Measurements from ENCODE around the gene CDC42BPB. TPM values are rescaled to one million over a fixed set of nuclear protein-coding genes. Genes with fewer than 3 reads are reported as not detected.
"Not testable (repeated sequence)": the region's sequence is repeated elsewhere in the genome, so short reads cannot be mapped to it uniquely, and the experiment has no call there.

Gene CDC42BPB
- total RNA-seq, 1 experiment from 2014 or later, result 82.7 TPM

DNA sequence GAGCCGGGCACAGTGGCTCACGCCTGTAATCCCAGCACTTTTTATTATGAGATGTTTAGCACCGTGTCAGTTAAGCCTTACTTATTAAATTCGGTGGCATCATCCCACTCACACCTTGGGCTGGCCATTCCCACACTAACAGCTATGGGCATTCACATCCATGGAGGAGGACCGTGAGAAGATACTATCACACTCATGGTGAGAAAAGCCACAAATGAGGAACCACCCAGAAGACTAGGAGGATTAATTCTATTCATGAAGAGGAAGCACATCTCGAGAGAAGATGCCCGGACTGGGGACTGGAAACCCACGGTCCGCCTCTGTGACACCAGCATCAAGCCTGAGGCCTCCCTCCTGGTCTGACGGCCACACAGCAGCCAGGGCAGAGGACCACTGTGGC is 4.9 kb downstream of the CDC42BPB start:
- no peaks in the 10 kb centered on the region for H3K9me3 Mint-ChIP-seq (ENCODE audit: unreplicated experiment)
- peaks cover 5% of the 10 kb centered on the region for H3K36me3 Mint-ChIP-seq (ENCODE audit: insufficient read depth, unreplicated experiment)
- ChIA-PET POLR2A (interaction anchor here (0.7 to 1.1 kb wide), 2 partner anchors 15 to 65 kb away, joined by 3 read pairs; no protein-coding TSS in a partner anchor), CTCF (interaction anchor here (0.5 to 1.0 kb wide), 3 partner anchors 30 to 1025 kb away, joined by 3 read pairs; no protein-coding TSS in a partner anchor)
- intact Hi-C loops (cut with micrococcal nuclease), result no loop called here
- H3K27ac Mint-ChIP-seq (ENCODE audit: low read depth, unreplicated experiment), result peak overlapping the region; percentile 35
- H3K27me3 Mint-ChIP-seq (ENCODE audit: insufficient read depth, unreplicated experiment), result no peaks in the 10 kb centered on the region
- peaks cover 20% of the 10 kb centered on the region for H3K4me1 Mint-ChIP-seq (ENCODE audit: insufficient read depth, unreplicated experiment)
- no peak for DNase-seq (ENCODE audit: unreplicated experiment)
- BruUV-seq (replicated peaks), result no TSS peak
- TF ChIP-seq CTCF (IDR thresholded peaks at IDR 0.05; ENCODE audit: unreplicated experiment), result no peak
- no peak overlapping the region for H3K4me3 Mint-ChIP-seq (ENCODE audit: unreplicated experiment)

DNA sequence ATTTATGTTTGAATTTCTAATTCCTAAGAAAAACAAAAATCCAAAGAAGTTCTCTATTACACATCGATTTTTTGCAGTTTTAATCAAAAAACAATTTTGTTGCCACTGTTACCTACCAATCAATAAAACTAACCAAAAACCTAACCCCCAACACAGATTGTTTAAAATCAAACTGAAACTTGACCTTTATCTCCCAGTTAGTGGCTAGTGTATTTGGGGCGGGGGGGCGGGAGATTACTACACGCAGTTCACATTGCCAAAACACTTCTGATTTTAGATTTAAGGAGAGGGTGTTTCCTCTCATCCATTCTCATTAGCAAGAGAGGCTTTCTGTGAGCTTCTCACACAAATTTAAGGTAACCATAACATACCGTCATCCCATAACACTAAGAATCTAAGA is 6.4 kb downstream of the CDC42BPB start:
- intact Hi-C loops (cut with micrococcal nuclease), result no loop called here
- CTCF ChIA-PET, result no interaction called here
- no peak for DNase-seq (ENCODE audit: unreplicated experiment)
- no peak for TF ChIP-seq CTCF (IDR thresholded peaks at IDR 0.05; ENCODE audit: unreplicated experiment)
- Mint-ChIP-seq H3K4me1 (ENCODE audit: insufficient read depth, unreplicated experiment) (peaks cover 23% of the 10 kb centered on the region), H3K27me3 (ENCODE audit: insufficient read depth, unreplicated experiment) (no peaks in the 10 kb centered on the region), H3K27ac (ENCODE audit: low read depth, unreplicated experiment) (no peak overlapping the region), H3K4me3 (ENCODE audit: unreplicated experiment) (no peak overlapping the region), H3K9me3 (ENCODE audit: unreplicated experiment) (no peaks in the 10 kb centered on the region), H3K36me3 (ENCODE audit: insufficient read depth, unreplicated experiment) (peaks cover 5% of the 10 kb centered on the region)
- POLR2A ChIA-PET, result interaction anchor here (0.8 to 1.0 kb wide), 3 partner anchors 11 to 283 kb away, joined by 3 to 4 read pairs (median 3); partner anchors contain the start of gene EIF5
- BruUV-seq (replicated peaks), result no TSS peak

- BruUV-seq (replicated peaks); intact Hi-C loops (cut with micrococcal nuclease); H3K27me3 Mint-ChIP-seq (ENCODE audit: insufficient read depth, unreplicated experiment); H3K9me3 Mint-ChIP-seq (ENCODE audit: unreplicated experiment); H3K27ac Mint-ChIP-seq (ENCODE audit: low read depth, unreplicated experiment); DNase-seq (ENCODE audit: unreplicated experiment); H3K4me3 Mint-ChIP-seq (ENCODE audit: unreplicated experiment): not testable (repeated sequence)
- ChIA-PET CTCF (interaction anchor here (0.8 kb wide), 1 partner anchor 14 kb away, joined by 3 read pairs; no protein-coding TSS in a partner anchor), POLR2A (interaction anchor here (0.6 to 0.7 kb wide), 3 partner anchors 14 to 430 kb away, joined by 3 to 4 read pairs (median 3); no protein-coding TSS in a partner anchor)
- Mint-ChIP-seq H3K4me1 (ENCODE audit: insufficient read depth, unreplicated experiment) (peaks cover 15% of the 10 kb centered on the region), H3K36me3 (ENCODE audit: insufficient read depth, unreplicated experiment) (peaks cover 12% of the 10 kb centered on the region)
Measured at GRCh38 chr14:103047453-103047852, 9.9 kb downstream of the CDC42BPB start.

DNA sequence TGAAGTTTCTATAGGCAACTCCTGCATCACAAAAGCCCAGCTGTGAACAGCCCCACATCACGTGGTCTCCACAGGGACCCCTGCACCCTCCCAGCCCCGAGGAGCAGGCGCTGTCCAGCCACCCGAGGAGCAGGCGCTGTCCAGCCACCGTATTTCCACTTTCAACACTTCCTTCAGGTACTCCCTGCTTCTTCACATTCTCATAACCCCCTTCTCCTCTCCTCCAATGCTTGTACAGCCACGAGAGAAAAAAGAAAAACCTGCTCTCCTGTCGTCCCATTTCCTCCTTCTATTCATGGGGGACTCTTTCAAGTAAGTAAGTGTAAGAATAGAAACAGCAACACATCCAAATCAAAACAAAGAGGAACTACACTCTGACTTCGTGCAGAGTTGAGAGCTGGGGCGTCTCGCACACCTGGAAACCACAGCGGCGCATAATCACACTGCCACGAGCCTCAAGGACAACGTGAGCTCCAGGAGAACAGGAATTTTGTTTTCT is 11.9 kb downstream of the CDC42BPB start:
- BruUV-seq (replicated peaks), result no TSS peak
- Mint-ChIP-seq H3K9me3 (ENCODE audit: unreplicated experiment) (no peaks in the 10 kb centered on the region), H3K4me3 (ENCODE audit: unreplicated experiment) (no peak overlapping the region), H3K27ac (ENCODE audit: low read depth, unreplicated experiment) (no peak overlapping the region), H3K4me1 (ENCODE audit: insufficient read depth, unreplicated experiment) (peaks cover 15% of the 10 kb centered on the region), H3K36me3 (ENCODE audit: insufficient read depth, unreplicated experiment) (peaks cover 27% of the 10 kb centered on the region), H3K27me3 (ENCODE audit: insufficient read depth, unreplicated experiment) (no peaks in the 10 kb centered on the region)
- no peak for TF ChIP-seq CTCF (IDR thresholded peaks at IDR 0.05; ENCODE audit: unreplicated experiment)
- intact Hi-C loops (cut with micrococcal nuclease), result no loop called here
- ChIA-PET POLR2A (interaction anchor here (0.9 to 3.8 kb wide), 3 partner anchors 8 to 12 kb away, joined by 3 to 15 read pairs (median 4); partner anchors contain the start of gene CDC42BPB), CTCF (interaction anchor here (0.6 kb wide), 1 partner anchor 11 kb away, joined by 3 read pairs; no protein-coding TSS in a partner anchor)
- DNase-seq (ENCODE audit: unreplicated experiment), result no peak

Measured in MCF 10A (cell line).